ENCODE results near the gene GNA12.

GNA12 gene

GRCh38 chr7:2844153-2845033 lies at the start of gene GNA12:
Gene GNA12 (minus strand): TSS chr7:2844308. CDS start chr7:2844161, 147 bp downstream.
- peak; percentile 99 for DNase-seq

GRCh38 chr7:2893411-2893861 lies 49.3 kb upstream of the GNA12 start:
- no peak for DNase-seq

- DNase-seq = no peak
Measured at GRCh38 chr7:2892549-2892948, 48.4 kb upstream of the GNA12 start.

- DNase-seq = no peak
Measured at GRCh38 chr7:2887816-2888215, 43.7 kb upstream of the GNA12 start.

GRCh38 chr7:2886900-2887299 lies 42.8 kb upstream of the GNA12 start:
- peak; percentile 82 to 88 (median 86) for DNase-seq

- no peak for DNase-seq
Measured at GRCh38 chr7:2886391-2886790, 42.3 kb upstream of the GNA12 start.

GRCh38 chr7:2884161-2884560 lies 40.1 kb upstream of the GNA12 start:
- DNase-seq = no peak

- no peak for DNase-seq
Measured at GRCh38 chr7:2883101-2883500, 39.0 kb upstream of the GNA12 start.

- no peak for DNase-seq
Measured at GRCh38 chr7:2882111-2882510, 38.0 kb upstream of the GNA12 start.

GRCh38 chr7:2880874-2881533 lies 36.9 kb upstream of the GNA12 start:
- no peak for DNase-seq

- no peak for DNase-seq
Measured at GRCh38 chr7:2880051-2880450, 35.9 kb upstream of the GNA12 start.

GRCh38 chr7:2879354-2879753 lies 35.2 kb upstream of the GNA12 start:
- no peak for DNase-seq

- DNase-seq = no peak
Measured at GRCh38 chr7:2878306-2878705, 34.2 kb upstream of the GNA12 start.

- DNase-seq = no peak
Measured at GRCh38 chr7:2876031-2876731, 32.1 kb upstream of the GNA12 start.

- peak; percentile 31 to 61 (median 38) for DNase-seq
Measured at GRCh38 chr7:2873686-2874551, 29.8 kb upstream of the GNA12 start.

GRCh38 chr7:2873146-2873545 lies 29.0 kb upstream of the GNA12 start:
- DNase-seq = no peak

- no peak for DNase-seq
Measured at GRCh38 chr7:2872296-2872874, 28.3 kb upstream of the GNA12 start.

GRCh38 chr7:2870471-2870931 lies 26.4 kb upstream of the GNA12 start:
- DNase-seq = peak; percentile 82 to 90 (median 82)

GRCh38 chr7:2869981-2870380 lies 25.9 kb upstream of the GNA12 start:
- DNase-seq = no peak

GRCh38 chr7:2866601-2867000 lies 22.5 kb upstream of the GNA12 start:
- no peak for DNase-seq

- DNase-seq = peak; percentile 72 to 80 (median 78)
Measured at GRCh38 chr7:2864999-2865670, 21.0 kb upstream of the GNA12 start.

Data from suppressor macrophage treated with lipopolysaccharide for 1 hour (primary cell).